PC-3 (cell line): Measurements from ENCODE around the gene MNT.

ENCODE experiments used
- EZH2 ChIP-seq: fragments of 300-600 bp; sonication (generic); IDR thresholded peaks from one replicate; pipeline ENCODE4 v1.6.1; 2017; ENCODE audit warnings: antibody characterized with exemption, mild to moderate bottlenecking, low read length; ENCODE audit not compliant: unreplicated experiment
- EZH2phosphoT487 ChIP-seq: fragments of 300-600 bp; sonication (generic); IDR thresholded peaks from 2 replicates; pipeline ENCODE4 v1.6.1; 2018; ENCODE audit warnings: mild to moderate bottlenecking, antibody characterized with exemption, low read length, borderline replicate concordance
- TF ChIP-seq, protein P1 (sequence below): fragments of 300-600 bp; sonication (generic); conservative IDR thresholded peaks from 2 replicates; pipeline ENCODE4 v1.5.1; 2017; ENCODE audit warnings: antibody characterized with exemption, low read depth, mild to moderate bottlenecking, low read length

DNA sequence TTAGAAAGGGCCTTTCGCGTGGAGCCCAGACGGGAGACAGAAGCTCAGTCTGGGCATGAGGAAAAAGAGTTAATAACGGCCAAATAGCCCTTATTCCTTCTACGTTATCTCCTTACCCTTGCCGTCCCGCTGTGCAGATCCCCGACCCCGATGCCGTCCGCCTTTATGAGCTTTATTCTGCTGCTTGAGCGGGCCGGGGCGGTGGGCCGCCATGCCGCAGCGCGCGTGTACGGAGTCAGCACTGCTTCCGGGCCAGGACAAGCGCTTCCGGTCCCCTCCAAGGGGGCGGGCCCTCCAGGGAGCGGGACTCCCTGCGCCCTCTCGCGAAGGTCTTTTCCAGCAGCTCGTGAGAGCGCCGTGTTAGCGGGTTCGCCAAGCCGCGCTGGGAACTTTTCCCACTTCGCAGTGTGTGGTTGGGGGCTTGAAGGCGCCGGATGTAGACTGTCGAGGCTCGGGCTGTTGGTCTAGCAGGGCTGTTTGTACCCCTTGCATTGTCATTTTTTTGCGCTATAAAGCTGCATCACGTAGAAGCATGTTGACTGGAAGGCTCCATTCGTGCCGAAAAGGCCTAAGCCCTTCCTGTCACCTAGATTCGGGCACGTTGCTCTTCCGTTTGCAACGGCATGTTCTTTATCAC, 64.5 kb downstream of the MNT start, which contains the start of gene TSR1:
- TF ChIP-seq, protein P1, sequence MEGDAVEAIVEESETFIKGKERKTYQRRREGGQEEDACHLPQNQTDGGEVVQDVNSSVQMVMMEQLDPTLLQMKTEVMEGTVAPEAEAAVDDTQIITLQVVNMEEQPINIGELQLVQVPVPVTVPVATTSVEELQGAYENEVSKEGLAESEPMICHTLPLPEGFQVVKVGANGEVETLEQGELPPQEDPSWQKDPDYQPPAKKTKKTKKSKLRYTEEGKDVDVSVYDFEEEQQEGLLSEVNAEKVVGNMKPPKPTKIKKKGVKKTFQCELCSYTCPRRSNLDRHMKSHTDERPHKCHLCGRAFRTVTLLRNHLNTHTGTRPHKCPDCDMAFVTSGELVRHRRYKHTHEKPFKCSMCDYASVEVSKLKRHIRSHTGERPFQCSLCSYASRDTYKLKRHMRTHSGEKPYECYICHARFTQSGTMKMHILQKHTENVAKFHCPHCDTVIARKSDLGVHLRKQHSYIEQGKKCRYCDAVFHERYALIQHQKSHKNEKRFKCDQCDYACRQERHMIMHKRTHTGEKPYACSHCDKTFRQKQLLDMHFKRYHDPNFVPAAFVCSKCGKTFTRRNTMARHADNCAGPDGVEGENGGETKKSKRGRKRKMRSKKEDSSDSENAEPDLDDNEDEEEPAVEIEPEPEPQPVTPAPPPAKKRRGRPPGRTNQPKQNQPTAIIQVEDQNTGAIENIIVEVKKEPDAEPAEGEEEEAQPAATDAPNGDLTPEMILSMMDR: no peak; the same call in 1 of the 2 replicates
- TF ChIP-seq EZH2: no peak
- TF ChIP-seq EZH2phosphoT487: no peak
